LHCN-M2 (cell line): ENCODE results near the gene TRMO. TPM values are rescaled to one million over a fixed set of nuclear protein-coding genes. Genes with fewer than 3 reads are reported as not detected.
A peak's percentile ranks its signal among the peaks of the same experiment; 100 is the strongest.

Source experiments
- DNase-seq: peaks from one replicate; pipeline ENCODE4 v3.0.0-alpha.2; 2012; ENCODE audit warnings: low read depth
- total RNA-seq: library from RNA; depleted of rRNA; stranded (reverse); fragments of >200 nt; gene quantifications from 2 replicates; pipeline ENCODE4 v1.2.3, GENCODE V29; 2014

Gene TRMO
- total RNA-seq, 1 experiment from 2014 or later: 19.1 TPM

DNA sequence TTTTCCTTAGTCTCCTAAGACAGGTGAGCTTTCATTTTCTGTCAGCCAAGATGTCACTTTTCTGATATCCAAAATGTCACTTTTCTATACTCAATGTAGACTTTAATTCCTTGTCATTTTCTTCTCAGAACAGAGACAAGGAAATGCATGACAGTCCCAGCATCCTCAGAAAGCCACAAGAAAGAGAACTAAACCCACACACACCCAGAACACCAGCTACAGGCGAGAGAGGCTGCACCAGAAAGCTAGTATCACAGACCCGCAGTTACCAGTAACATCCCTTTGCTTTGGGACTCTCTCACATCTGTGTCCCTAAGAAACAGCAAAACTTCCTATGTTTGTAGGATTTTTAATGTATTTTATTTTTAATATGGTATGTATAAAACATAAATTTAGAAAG, 17.1 kb downstream of the TRMO start:
- DNase-seq: no peak

DNA sequence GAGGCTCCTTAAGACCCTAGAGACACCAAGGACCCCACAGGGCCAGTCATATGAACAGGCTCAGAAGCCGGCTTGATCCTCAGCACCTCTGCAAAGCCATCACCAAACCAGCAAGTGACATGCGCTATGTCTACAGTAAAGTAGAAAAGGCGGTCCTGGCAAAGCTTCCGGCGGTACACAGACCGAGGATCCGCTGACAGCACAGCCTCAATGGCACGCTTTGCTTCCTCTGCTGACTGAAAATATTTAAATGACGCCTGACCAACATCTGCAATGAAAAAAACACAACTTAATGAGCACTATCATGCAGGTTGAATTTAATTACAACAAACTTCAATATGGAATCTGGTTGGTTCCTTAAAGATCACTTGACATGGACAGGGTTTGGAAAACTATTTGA, 17.6 kb downstream of the TRMO start:
- no peak for DNase-seq

DNA sequence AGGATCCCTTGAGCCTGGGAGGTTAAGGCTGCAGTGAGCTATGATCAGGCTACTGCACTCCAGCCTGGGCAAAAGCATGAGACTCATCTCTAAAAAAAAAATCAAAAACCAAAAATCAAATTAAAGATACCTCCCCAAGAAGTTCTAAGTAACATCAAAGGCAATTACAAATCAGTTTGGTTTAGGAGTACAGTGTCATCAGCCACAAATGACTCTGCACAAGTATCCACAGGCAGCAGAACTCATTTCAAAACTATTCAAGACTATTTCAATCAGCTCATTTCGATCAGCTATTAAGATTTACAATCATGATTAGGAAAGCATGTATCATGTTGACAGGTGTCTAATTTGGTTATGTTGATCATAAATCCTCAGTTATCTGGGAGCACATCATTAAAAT, 19.1 kb downstream of the TRMO start:
- DNase-seq: no peak

DNA sequence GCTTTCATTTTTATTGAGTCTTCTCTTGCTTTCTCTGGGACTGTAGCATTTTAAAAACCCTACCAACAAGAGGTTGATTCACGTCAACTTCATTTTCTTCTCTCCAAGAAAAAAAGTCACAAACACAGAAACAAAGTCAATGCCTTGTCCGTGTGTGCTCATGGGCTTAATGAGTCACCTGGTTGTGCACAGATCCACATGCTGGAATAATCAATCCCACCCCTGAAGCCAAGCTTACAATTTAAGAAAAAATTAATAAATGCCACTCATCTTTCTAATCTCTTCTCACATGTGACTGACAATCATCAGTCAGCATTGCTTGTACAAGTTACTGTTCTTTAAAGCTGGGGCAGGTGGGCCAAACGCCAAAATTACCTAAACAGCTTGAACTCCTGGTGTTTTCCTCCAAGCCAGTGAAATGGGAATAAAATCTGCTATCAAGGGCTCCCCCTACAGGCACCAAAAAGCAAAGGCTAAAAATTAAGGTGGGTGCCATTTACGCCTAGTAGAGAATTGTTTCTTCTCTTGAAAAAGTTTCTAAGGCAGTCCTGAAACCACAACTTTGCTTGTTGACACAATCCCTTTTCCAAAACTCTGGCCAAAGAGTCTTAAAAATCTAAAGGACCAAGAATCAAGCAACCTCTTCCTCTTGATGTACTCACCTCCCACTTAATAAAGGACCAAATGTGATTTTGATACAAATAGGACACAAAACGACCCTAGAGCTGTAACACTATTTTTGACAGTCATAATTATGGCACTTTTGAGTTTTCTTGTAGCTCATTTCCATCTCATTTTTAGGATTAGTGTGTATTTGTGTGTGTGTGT, 21.3 kb downstream of the TRMO start:
- peak; percentile 46 for DNase-seq

DNA sequence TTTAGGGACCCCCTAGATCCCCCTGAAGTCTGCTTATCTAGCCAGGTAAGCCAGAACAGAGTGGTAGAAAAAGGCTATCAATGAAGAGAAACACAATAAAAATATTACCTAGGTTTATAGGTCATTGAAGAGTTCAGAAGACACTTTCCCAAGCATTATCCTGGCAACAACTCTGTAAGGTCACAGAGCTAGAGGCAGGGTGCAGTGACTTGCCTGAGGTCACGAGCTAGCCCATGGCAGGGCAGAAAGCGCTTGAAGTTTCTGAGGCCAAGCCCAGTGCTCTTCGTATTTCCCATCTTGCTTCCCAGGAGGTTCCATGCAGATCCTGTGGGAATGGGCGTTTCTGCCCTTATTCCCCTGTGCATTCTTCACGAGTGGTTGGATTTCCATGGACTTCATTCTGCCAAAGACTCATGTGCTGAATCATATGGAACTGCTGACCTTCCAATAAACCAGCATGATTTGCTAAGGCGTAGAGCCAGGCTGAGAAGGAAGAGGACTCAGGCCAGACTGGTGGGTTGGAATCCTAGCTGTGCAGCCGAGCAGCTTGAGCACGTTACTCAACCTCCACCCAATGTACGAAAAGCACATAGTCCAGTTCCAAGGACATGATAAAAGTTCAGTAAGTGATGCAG, 22.1 kb downstream of the TRMO start:
- no peak for DNase-seq

DNA sequence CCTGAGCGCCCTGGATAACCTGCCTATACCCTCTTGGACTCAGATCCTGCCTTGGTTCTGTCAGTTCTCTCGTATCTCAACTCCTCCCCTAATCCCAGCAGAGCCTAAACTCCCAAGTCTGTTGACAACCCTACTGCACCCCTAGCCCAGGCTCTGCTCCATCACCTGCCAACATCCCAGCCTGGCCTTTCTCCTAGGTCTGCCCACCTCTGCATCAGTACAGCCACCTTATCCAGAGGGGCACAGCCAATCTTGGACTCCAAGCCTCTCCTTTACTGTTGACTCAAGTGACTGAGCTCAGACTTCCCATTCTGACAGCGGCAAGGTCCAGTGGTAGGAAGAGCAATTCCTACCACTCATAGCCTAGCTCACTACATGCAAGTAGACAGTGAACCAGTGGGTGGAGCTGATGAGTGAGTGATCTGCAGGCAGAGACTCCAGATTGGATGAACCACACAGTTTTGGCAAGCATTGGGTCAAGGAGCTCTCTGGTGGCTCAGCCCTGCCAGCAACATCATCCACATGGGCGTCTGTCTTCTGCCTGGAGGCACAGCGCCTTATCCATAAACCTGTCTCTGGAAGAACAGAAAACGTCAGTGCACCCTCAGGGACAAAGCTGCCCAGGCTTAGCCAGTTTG, 26.5 kb downstream of the TRMO start:
- DNase-seq: no peak

DNA sequence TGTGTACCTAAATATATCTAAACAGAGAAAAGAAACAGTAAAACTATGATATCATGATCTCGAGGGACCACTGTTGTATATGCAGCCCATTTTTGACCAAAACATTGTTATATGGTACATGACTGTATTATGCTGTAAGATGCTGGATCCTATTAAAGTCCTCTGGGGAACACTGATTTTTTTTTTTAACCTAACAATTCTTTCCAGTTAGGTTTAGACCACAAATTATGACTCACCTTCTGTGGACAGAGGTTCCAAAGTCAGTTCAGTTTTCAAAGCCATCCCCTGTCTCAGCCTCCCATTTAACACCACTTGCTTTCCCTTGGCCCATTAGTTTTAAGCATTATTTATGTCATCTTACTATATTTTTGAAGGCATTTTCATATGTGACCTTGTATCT, 27.1 kb downstream of the TRMO start:
- peak; percentile 52 for DNase-seq

DNA sequence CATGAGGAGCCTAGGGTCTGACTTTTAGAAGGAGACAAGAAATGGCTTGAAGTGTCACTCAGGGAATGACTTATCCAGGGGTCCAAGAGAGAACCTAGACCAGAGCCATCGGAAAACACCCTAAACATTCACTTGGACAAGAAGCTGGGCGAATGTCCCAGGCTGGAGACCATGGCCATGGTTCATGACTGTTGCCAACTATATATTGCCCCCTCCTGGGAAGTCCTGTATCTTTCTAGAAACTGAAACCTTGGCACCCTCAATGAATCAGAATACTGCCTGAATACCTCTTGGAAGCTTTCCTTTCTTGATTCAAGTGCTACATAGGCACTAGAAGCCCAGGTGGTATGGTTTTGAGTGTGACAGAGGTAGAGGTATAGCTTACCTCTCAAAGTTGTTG, 29.9 kb downstream of the TRMO start:
- DNase-seq: no peak

DNA sequence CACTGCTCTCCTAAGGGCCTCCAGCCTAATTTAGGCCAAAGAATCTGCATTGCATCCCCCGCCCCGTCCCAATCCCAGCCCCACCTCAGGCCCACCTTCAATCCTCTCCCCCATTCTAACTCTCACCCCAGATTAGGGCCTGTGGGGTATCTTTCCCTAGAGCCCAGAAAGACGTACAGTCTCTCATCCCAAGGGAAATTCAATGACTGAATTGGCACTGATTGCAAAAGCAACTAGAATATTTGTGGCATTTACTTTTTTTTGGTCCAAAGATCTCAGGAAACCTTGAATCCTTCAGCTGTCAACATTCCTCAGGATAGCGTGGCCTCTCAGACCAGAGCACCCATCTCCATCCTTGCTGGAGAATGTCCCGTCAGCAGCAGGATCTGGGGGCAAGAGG, 30.6 kb downstream of the TRMO start:
- no peak for DNase-seq

DNA sequence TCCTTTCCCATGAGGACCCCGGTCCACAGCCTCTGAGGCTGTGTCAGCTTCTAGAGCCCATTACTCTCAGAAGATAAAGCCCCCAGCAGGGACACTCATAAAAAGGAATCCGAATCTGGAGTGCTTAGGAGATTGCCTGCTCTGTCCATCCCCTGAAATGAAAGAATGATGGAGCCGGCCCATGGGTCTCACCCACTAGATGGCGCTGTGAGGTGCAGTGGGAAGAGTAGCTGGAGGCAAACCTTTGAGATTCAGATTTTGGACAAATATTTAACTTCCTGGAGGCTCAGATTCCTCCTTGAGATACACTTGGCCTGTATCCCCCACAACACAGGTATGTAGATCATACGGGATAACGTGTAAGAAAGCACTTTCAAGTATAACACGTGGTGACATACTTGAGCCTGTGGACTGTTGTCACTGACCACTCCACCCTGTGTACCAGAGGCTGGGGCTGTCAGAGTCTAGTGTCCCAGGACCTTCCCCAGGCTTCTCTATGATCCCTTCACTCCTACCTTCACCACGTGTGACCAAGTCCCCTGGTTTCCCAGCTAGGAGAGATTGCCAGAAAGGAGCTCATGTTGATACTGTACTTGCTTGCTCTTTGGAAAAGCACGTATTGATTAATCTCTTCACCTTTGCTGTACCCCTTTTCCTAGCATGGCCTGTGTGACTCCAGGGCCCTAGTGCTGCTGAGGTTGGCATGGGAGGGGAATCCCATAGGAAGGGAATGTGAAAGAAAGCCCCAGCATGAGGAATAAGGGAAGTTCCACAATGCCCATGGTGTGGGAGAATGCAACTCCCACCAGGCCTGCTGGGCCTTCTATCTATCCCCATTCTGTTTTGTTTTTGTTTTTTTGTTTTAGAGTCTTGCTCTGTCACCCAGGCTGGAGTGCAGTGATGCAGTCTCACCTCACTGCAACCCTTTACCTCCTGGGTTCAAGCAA, 32.1 kb downstream of the TRMO start:
- no peak for DNase-seq

DNA sequence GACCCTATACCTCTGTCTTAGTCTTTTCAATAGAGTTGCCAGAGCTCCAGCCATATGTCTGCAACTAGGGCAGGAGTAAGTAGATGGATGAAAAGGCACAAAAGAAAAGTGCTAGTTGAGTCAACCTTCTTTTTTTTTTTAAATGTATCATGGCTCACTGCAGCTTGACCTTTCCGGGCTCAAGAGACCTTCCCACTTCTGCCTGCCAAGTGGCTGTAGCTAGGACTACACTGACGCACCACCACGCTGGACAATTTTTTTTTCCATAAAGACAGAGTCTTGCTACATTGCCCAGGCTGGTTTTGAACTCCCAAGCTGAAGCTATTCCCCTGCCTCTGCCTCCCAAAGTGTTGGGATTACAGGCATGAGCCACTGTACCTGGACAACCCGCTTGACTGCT, 42.0 kb downstream of the TRMO start:
- no peak for DNase-seq

DNA sequence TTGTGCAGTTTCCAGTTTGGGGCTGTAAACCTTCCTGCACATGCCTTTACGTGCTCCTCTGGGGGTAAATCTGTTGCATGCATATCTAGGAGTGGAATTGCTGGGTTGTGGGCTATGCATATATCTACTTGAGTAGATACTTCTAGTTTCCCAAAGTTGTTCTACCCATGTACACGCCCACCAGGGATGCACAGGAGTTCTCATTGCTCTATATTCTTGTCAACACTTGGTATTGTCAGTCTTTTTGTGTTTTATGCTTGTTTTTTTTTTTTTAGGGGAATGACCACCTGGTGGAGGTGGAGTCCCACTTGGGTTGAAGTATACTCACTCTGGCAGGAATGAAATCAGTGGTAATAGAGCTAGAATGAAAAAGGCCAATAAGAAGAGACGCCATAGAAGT, 46.2 kb downstream of the TRMO start:
- no peak for DNase-seq

DNA sequence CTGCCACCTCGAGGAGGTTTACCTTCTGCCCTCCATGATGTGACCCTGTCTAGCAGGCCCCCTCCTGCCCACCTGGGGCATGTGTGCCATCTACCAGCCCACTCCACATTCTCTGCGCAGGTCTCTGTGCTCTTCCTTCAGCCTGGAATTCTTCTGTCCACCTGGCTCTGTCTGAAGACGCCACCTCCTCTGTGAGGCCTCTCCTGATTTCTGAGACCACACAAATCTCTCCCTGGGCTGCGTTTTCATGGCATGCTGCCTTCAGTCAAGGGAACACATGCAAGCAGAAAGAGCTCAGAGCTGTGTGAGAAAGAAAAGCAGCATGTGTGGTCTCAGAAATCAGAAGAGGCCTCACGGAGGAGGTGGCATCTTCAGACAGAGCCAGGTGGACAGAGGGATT, 47.2 kb downstream of the TRMO start:
- no peak for DNase-seq

DNA sequence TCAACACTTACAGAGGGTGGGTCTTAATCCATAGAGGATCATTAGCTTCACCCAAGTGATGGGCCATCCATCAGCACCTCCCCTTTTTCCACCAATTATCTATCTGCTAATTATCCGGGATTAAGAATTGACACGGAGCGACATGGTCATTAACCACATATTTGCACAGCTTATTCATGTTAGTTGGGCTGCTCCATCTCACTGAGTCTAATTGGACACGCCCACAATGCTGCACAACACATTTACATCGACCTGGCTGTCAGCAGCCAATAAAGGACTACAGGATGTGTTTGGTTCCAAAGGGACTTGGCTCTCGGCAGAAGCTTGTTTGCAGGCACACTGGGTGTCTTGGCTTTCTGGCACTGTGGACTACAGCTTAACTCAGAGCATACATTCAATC, 47.7 kb downstream of the TRMO start:
- DNase-seq: no peak

DNA sequence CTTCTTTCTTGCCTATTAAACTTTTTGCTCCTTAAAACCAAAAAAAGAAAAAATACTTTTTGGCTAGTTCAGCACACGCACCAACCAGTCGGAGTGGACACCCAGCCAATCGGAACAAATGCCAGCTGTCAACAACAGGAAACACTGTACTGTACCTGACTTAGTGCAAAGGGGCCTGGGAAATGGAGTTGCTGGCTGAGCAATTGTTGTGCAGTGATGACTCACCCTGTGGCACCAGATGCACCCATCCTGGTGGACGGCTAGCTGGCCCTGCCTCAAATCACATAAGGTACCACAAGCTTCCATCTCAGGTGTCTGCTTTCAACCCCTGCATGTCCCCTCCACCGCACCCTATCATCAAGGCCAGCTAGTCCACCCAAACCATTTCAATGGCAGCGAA, 48.4 kb downstream of the TRMO start:
- peak; percentile 42 for DNase-seq

DNA sequence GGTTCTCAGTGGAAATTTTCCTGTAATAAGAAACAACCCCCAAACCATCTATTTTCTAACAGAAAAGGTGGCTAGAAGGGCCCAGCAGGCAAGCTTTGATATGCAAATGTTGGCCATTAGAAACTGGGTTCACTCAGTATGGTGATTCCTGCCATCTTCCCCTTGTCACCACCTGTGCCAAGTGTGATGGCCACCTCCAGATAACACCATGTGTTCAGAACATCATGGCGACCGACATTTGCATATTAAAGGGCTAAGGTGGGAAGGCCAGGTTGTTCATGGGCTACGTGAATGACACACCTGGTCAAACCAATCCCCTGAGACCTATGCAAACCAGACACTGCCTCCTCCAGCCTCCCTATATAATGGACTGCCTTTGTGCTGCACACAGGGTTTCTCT, 48.9 kb downstream of the TRMO start:
- DNase-seq: no peak

DNA sequence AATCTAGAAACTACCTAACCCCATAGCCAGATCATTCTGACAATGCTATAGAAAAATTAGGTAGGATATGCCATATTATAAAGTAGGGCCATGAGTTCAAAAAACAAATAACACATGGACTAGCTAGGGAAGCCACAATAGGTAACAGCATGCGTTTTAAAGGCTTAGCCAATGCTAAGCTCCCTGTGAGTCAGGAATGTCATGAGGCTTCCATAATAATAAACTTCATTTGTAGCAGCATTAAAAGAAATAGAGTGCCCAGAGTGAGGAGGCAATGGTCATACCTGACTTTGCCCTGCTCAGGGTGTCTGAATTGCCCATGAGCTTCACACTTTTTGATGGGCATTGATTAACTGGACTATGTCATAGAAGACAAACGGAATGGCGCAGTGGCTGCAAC, 53.4 kb downstream of the TRMO start:
- no peak for DNase-seq

DNA sequence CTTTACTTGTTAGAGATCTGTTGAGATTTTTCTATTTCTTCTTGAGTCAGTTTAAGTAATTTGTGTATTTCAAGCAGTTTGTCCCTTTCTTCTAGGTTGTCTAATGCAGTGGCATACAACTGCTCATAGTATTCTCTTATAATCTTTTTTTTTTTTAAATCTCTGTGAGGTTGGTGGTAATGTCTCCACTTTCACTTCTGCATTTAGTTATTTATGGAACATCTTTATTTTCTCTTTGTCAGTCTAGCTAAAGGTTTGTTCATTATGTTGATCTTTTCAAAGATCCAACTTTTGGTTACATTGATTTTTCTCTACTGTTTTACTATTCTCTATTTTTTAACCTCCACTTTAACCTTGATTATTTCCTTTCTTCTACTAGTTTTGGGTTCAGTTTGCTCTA, 55.5 kb downstream of the TRMO start:
- DNase-seq: no peak

DNA sequence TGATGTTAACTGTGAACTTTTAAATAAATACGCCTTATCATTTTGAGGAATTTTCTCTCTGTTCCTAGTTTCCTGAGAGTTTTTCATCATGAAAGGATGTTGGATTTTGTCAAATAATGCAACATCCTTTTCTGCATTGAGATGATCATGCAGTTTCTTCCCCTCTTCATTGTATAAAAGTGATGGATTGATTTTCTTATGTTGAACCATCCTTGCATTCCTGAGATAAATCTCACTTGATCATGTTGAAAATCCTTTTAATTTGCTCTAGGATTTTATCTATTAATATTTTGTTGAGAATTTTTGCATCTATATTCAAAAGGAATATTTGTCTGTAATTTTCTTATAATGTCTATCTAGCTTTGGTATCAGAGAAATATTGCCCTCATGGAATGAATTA, 56.0 kb downstream of the TRMO start:
- DNase-seq: no peak

DNA sequence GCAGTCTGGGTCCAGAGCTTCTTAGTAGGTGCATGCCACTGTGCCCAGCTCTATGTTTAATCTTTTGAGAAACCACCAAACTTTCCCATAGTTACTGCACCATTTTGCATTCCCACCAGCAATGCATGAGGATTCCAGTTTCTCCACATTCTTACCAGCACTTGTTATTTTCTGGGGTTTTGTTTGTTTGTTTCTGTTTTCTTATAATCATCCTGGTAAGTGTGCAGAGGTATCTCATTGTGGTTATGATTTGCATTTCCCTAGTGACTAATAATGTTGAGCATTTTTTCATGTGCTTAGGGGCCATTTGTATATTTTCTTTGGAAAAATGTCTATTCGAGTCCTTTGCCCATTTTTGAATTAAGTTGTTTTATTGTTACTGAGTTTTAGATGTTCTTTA, 57.9 kb downstream of the TRMO start:
- DNase-seq: peak; percentile 19

DNA sequence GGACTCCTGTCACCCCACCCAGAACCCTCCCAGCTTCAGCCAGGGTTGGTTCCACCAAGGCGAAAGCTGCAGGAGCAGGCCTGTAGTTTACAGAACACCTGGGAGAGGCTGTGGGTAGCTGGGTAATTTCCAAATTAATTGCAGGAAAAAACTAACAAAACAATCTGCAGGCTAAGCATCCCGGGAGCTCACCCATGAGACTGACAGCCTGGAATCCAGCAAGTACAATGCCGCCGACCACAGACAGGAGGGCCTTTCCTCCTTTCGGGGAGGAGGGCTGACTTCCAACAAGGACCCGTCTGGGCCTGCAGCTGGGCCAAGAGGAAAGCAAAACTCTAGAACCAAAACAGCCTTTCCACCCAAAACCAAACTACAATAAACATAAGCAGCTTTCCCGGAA, 59.0 kb downstream of the TRMO start:
- no peak for DNase-seq

DNA sequence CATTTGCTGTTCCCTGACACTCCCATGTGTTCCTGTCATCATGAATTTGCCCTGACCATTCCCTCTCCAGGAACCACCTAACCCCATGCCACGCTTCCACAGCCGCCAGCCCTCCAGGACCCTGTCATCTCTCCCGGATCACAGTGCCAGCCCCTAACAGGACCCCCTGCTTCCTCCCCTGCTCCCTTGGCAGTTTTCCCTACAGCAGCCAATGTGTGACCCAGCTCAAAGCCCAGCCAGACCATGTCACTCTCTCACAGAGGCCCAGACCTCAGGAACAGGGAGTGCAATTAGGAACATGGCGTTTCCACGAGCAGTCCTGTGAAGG, 61.2 kb downstream of the TRMO start:
- DNase-seq: no peak
